SU-DHL-6 (cell line): ENCODE measurements around the gene PCBP2.

Experiments used
- H2AFZ ChIP-seq: fragments of 200-600 bp; sonication (generic); 2 replicates; pipeline ENCODE4 v1.6.1; 2014; ENCODE audit warnings: low read depth, mild to moderate bottlenecking, moderate library complexity, mixed read lengths, antibody characterized with exemption, low read length; ENCODE audit not compliant: severe bottlenecking
- H3F3A ChIP-seq: fragments of 200-600 bp; shearing (Covaris generic); 2 replicates; pipeline ENCODE4 v1.6.0; 2016; ENCODE audit warnings: antibody characterized with exemption, mild to moderate bottlenecking; ENCODE audit not compliant: insufficient read depth
- H3K27ac ChIP-seq: fragments of 200-600 bp; sonication (generic); 2 replicates; pipeline ENCODE4 v1.5.1; 2016; ENCODE audit warnings: low read depth, mild to moderate bottlenecking, low read length, moderate library complexity, mixed read lengths
- H3K27me3 ChIP-seq: fragments of 200-600 bp; sonication (generic), shearing (Covaris generic); 2 replicates; pipeline ENCODE4 v1.6.0; 2014; ENCODE audit warnings: mild to moderate bottlenecking, low read length
- H3K36me3 ChIP-seq: fragments of 200-600 bp; sonication (generic); 2 replicates; pipeline ENCODE4 v1.6.1; 2014; ENCODE audit warnings: mild to moderate bottlenecking, low read length, mixed read lengths
- H3K4me2 ChIP-seq: fragments of 300-600, 200-600 bp; shearing (Covaris generic), sonication (generic); 2 replicates; pipeline ENCODE4 v1.6.0; 2014; ENCODE audit warnings: low read length, low read depth, mild to moderate bottlenecking; ENCODE audit not compliant: poor library complexity, severe bottlenecking
- H3K4me3 ChIP-seq: fragments of 200-600 bp; sonication (generic); 2 replicates; pipeline ENCODE4 v1.5.1; 2014; ENCODE audit warnings: antibody characterized with exemption, low read length, mild to moderate bottlenecking, mixed read lengths; ENCODE audit not compliant: insufficient read depth, poor library complexity, severe bottlenecking
- H3K79me2 ChIP-seq: fragments of 200-600 bp; sonication (generic); 2 replicates; pipeline ENCODE4 v1.6.1; 2014; ENCODE audit warnings: mild to moderate bottlenecking, low read length, moderate library complexity; ENCODE audit not compliant: insufficient read depth
- H3K9ac ChIP-seq: fragments of 200-600 bp; sonication (generic); 2 replicates; pipeline ENCODE4 v1.7.0; 2014; ENCODE audit warnings: mild to moderate bottlenecking, low read length
- H3K9me2 ChIP-seq: fragments of 200-600 bp; sonication (generic); replicated peaks from 2 replicates; pipeline ENCODE4 v1.6.1; 2014; ENCODE audit warnings: low read length; ENCODE audit not compliant: insufficient read depth
- H3K9me3 ChIP-seq: fragments of 200-600 bp; sonication (generic); 2 replicates; pipeline ENCODE4 v1.6.1; 2014; ENCODE audit warnings: low read length, mixed read lengths; ENCODE audit not compliant: insufficient read depth
- H4K20me1 ChIP-seq: fragments of 200-600 bp; sonication (generic); 2 replicates; pipeline ENCODE4 v1.6.1; 2014; ENCODE audit warnings: low read depth, mild to moderate bottlenecking, antibody characterized with exemption, low read length, moderate library complexity, mixed read lengths
- CTCF ChIP-seq: fragments of 200-600 bp; sonication (generic); IDR thresholded peaks from one replicate; pipeline ENCODE4 v1.5.1; 2017; ENCODE audit warnings: antibody characterized with exemption, mild to moderate bottlenecking, low read length, moderate library complexity; ENCODE audit not compliant: insufficient read depth, poor library complexity, severe bottlenecking
- EZH2phosphoT487 ChIP-seq: fragments of 200-600 bp; sonication (generic), shearing (Covaris generic); conservative IDR thresholded peaks from 2 replicates; pipeline ENCODE4 v1.6.1; 2018; ENCODE audit warnings: mild to moderate bottlenecking, antibody characterized with exemption, low read length, moderate library complexity, mixed read lengths

Gene PCBP2

GRCh38 chr12:53461591-53461990 lies 9.7 kb downstream of the PCBP2 start:
- Histone ChIP-seq H3K9me3 (no peaks in the 10 kb centered on the region), H3K4me3 (no peak overlapping the region), H3K9me2 (no peaks in the 10 kb centered on the region), H3K4me2 (no peak overlapping the region), H3K79me2 (peaks cover 73% of the 10 kb centered on the region), H3K9ac (no peak overlapping the region), H3K27ac (no peak overlapping the region), H3K36me3 (peaks cover 85% of the 10 kb centered on the region), H3K27me3 (no peaks in the 10 kb centered on the region), H4K20me1 (peaks cover 43% of the 10 kb centered on the region), H2AFZ (no peak overlapping the region), H3F3A (peaks cover 27% of the 10 kb centered on the region)
- TF ChIP-seq CTCF (no peak), EZH2phosphoT487 (no peak)

GRCh38 chr12:53462935-53463334 lies 11.0 kb downstream of the PCBP2 start:
- H3K27me3 ChIP-seq = no peaks in the 10 kb centered on the region
- H3K9ac ChIP-seq = no peak overlapping the region
- H3K4me3 ChIP-seq = no peak overlapping the region
- peaks cover 43% of the 10 kb centered on the region for H4K20me1 ChIP-seq
- peaks cover 91% of the 10 kb centered on the region for H3K36me3 ChIP-seq
- H3K9me2 ChIP-seq = no peaks in the 10 kb centered on the region
- TF ChIP-seq CTCF (no peak), EZH2phosphoT487 (no peak)
- no peak overlapping the region for H2AFZ ChIP-seq
- H3K4me2 ChIP-seq = no peak overlapping the region
- no peaks in the 10 kb centered on the region for H3K9me3 ChIP-seq
- peaks cover 64% of the 10 kb centered on the region for H3K79me2 ChIP-seq
- peaks cover 27% of the 10 kb centered on the region for H3F3A ChIP-seq
- no peak overlapping the region for H3K27ac ChIP-seq

GRCh38 chr12:53463802-53464560 lies 12.1 kb downstream of the PCBP2 start:
- H3K27me3 ChIP-seq = no peaks in the 10 kb centered on the region
- peaks cover 42% of the 10 kb centered on the region for H4K20me1 ChIP-seq
- H3K79me2 ChIP-seq = peaks cover 56% of the 10 kb centered on the region
- H3K9me2 ChIP-seq = no peaks in the 10 kb centered on the region
- peaks cover 90% of the 10 kb centered on the region for H3K36me3 ChIP-seq
- no peak overlapping the region for H3K4me3 ChIP-seq
- no peak overlapping the region for H2AFZ ChIP-seq
- H3K27ac ChIP-seq = no peak overlapping the region
- no peaks in the 10 kb centered on the region for H3K9me3 ChIP-seq
- TF ChIP-seq CTCF = no peak
- no peak for TF ChIP-seq EZH2phosphoT487
- peaks cover 27% of the 10 kb centered on the region for H3F3A ChIP-seq
- H3K4me2 ChIP-seq = no peak overlapping the region
- H3K9ac ChIP-seq = no peak overlapping the region
